Activated CD8-positive, alpha-beta T cell treated with anti-CD3 and anti-CD28 coated beads for 36 hours (primary cell): ENCODE measurements around the gene TMEM98. TPM values are rescaled to one million over a fixed set of nuclear protein-coding genes. Genes with fewer than 3 reads are reported as not detected.

Source experiments
- ATAC-seq: fragments of 200-7000 bp; cut with Tn5 transposase; one replicate; pipeline ENCODE4 v1.10.0; 2021; ENCODE audit warnings: mild to moderate bottlenecking, moderate library complexity
- CTCF ChIA-PET: fragments of 350-600 bp; sonication (Branson Sonifier 250); formaldehyde crosslinking; loops from one replicate; lab custom pipeline; 2021; ENCODE audit warnings: antibody characterized with exemption; lab: Charles Lee
- POLR2A ChIA-PET: fragments of 350-600 bp; sonication (Branson Sonifier 250); formaldehyde crosslinking; loops from one replicate; lab custom pipeline; 2021; ENCODE audit warnings: antibody characterized with exemption; lab: Charles Lee
- DNase-seq: peaks from one replicate; pipeline ENCODE4 v3.0.0-alpha.2; 2020
- H3K27ac Mint-ChIP-seq: one replicate; pipeline ENCODE4 v1.8.0; 2021; ENCODE audit warnings: mild to moderate bottlenecking, mixed read lengths
- H3K27me3 Mint-ChIP-seq: one replicate; pipeline ENCODE4 v1.8.0; 2021; ENCODE audit warnings: mixed read lengths
- H3K36me3 Mint-ChIP-seq: one replicate; pipeline ENCODE4 v1.8.0; 2021; ENCODE audit warnings: low read depth, mixed read lengths
- H3K4me1 Mint-ChIP-seq: one replicate; pipeline ENCODE4 v1.8.0; 2021; ENCODE audit warnings: low read depth, mixed read lengths
- H3K4me3 Mint-ChIP-seq: one replicate; pipeline ENCODE4 v1.8.0; 2021; ENCODE audit warnings: mild to moderate bottlenecking, moderate library complexity, mixed read lengths
- H3K9me3 Mint-ChIP-seq: one replicate; pipeline ENCODE4 v1.8.0; 2021; ENCODE audit warnings: mixed read lengths
- intact Hi-C: fragments of 100-400 bp; cut with micrococcal nuclease; formaldehyde crosslinking; loops from one replicate; pipeline ENCODE4 v1.10.0; 2022
- total RNA-seq, 2 experiments: library from RNA; stranded (reverse); gene quantifications; one replicate each; pipeline ENCODE4 v1.2.3, GENCODE V29; 2021
- TF ChIP-seq, protein P1 (sequence below): fragments of 200-600 bp; IDR thresholded peaks from one replicate; pipeline ENCODE4 v1.8.0; 2022; ENCODE audit warnings: antibody characterized with exemption, mild to moderate bottlenecking

The TMEM98 gene
- total RNA-seq, 2 experiments from 2014 or later, result not detected

DNA sequence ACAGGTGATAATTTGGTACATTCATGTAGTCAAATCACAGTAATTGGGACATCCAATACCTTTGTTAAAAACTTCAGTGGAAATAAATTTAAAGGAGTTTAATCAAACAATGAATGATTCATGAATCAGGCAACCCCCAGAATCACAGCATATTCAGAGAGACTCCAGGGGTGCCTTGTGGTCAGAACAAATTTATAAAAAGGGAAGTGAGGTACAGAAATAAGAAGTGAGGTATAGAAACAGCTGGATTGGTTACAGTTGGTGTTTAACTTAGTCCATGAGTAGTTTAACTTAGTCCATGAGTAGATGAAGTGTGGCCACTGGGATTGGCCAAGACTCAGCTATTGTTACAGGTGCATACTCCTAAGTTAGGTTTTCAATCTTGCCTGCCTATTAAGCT is 25.1 kb downstream of the TMEM98 start:
- POLR2A ChIA-PET, result no interaction called here
- TF ChIP-seq, protein P1, sequence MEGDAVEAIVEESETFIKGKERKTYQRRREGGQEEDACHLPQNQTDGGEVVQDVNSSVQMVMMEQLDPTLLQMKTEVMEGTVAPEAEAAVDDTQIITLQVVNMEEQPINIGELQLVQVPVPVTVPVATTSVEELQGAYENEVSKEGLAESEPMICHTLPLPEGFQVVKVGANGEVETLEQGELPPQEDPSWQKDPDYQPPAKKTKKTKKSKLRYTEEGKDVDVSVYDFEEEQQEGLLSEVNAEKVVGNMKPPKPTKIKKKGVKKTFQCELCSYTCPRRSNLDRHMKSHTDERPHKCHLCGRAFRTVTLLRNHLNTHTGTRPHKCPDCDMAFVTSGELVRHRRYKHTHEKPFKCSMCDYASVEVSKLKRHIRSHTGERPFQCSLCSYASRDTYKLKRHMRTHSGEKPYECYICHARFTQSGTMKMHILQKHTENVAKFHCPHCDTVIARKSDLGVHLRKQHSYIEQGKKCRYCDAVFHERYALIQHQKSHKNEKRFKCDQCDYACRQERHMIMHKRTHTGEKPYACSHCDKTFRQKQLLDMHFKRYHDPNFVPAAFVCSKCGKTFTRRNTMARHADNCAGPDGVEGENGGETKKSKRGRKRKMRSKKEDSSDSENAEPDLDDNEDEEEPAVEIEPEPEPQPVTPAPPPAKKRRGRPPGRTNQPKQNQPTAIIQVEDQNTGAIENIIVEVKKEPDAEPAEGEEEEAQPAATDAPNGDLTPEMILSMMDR, result no peak
- Mint-ChIP-seq H3K4me1 (no peaks in the 10 kb centered on the region), H3K9me3 (no peaks in the 10 kb centered on the region), H3K36me3 (no peaks in the 10 kb centered on the region), H3K4me3 (no peak overlapping the region), H3K27me3 (peaks cover 9% of the 10 kb centered on the region), H3K27ac (no peak overlapping the region)
- CTCF ChIA-PET, result interaction anchor here (1.4 kb wide), 1 partner anchor 76 kb away, joined by 3 read pairs; the partner anchor contains the start of gene MYO1D
- intact Hi-C loops, result no loop called here
- no peak for ATAC-seq
- no peak for DNase-seq

DNA sequence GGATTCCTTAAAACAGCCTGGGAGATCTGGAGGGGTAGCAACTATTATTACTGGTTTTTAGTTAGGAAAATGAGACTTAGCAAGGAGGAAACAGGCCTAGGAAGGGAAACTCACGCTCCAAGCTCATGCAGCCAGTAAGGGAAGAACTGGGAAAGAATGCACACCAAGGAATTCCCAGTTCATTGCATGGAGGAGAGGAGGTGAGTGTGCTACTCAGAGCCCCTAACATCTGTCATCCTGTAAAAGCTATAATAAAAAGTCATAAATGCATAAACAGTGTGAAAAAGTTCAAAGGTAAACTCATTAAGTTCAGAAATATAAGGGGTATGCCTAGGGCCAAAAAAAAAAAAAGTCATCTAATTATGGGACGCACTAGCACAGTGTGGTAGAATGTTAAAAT is 25.9 kb downstream of the TMEM98 start:
- no peak for DNase-seq
- no peaks in the 10 kb centered on the region for H3K4me1 Mint-ChIP-seq
- H3K36me3 Mint-ChIP-seq, result no peaks in the 10 kb centered on the region
- ATAC-seq, result no peak
- ChIA-PET POLR2A (no interaction called here), CTCF (interaction anchor here (0.8 kb wide), 1 partner anchor 8 kb away, joined by 4 read pairs; no protein-coding TSS in a partner anchor)
- H3K27ac Mint-ChIP-seq, result no peak overlapping the region
- no peak overlapping the region for H3K4me3 Mint-ChIP-seq
- TF ChIP-seq, protein P1, result no peak
- intact Hi-C loops, result no loop called here
- H3K27me3 Mint-ChIP-seq, result peaks cover 11% of the 10 kb centered on the region
- no peaks in the 10 kb centered on the region for H3K9me3 Mint-ChIP-seq

DNA sequence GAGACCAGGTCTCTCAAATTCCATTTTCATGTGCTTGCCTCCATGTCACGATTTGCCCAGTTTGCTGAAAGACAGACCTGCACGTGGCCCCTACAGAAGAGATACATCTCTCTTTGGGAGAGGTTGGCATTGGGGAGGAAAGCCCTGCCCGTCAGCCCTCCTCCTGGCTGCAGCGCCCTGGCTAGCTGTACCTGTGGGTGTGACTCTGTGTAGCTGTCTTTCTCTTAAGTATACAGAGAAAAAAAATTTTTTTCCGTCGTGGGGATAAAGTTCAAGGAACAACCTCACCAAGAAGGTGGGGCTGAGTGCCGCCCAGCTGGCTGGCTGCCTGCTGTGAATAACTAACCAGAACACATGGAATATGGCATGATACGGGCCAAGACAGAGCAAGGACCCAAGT is 26.5 kb downstream of the TMEM98 start:
- TF ChIP-seq, protein P1, result no peak
- Mint-ChIP-seq H3K27ac (no peak overlapping the region), H3K4me1 (no peaks in the 10 kb centered on the region), H3K9me3 (no peaks in the 10 kb centered on the region), H3K36me3 (no peaks in the 10 kb centered on the region), H3K4me3 (no peak overlapping the region), H3K27me3 (peaks cover 11% of the 10 kb centered on the region)
- intact Hi-C loops, result no loop called here
- CTCF ChIA-PET, result interaction anchor here (0.8 kb wide), 1 partner anchor 9 kb away, joined by 4 read pairs; no protein-coding TSS in a partner anchor
- DNase-seq (no peak), ATAC-seq (no peak)
- POLR2A ChIA-PET, result no interaction called here

DNA sequence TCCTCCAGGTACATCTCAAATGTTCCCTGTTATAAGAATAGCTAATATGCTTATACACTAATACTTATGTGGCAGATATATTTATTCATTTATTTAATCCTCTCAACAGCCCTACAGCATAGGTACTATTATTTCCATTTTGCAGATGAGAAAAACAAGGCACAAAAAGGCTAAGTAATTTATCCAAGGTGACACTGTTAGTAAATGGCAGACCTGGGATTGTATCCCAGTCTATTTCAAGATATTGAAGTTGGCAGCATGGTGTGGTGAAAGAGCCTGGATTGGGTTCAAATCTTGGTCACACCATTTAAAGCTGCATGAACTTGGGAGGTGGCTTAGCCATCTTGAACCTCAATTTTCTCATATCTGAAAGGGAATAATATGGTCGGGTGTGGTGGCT is 27.2 kb downstream of the TMEM98 start:
- intact Hi-C loops, result no loop called here
- ChIA-PET CTCF (no interaction called here), POLR2A (no interaction called here)
- DNase-seq (no peak), ATAC-seq (no peak)
- Mint-ChIP-seq H3K27ac (no peak overlapping the region), H3K27me3 (peaks cover 11% of the 10 kb centered on the region), H3K4me1 (no peaks in the 10 kb centered on the region), H3K4me3 (no peak overlapping the region), H3K9me3 (no peaks in the 10 kb centered on the region), H3K36me3 (no peaks in the 10 kb centered on the region)
- TF ChIP-seq, protein P1, result no peak

DNA sequence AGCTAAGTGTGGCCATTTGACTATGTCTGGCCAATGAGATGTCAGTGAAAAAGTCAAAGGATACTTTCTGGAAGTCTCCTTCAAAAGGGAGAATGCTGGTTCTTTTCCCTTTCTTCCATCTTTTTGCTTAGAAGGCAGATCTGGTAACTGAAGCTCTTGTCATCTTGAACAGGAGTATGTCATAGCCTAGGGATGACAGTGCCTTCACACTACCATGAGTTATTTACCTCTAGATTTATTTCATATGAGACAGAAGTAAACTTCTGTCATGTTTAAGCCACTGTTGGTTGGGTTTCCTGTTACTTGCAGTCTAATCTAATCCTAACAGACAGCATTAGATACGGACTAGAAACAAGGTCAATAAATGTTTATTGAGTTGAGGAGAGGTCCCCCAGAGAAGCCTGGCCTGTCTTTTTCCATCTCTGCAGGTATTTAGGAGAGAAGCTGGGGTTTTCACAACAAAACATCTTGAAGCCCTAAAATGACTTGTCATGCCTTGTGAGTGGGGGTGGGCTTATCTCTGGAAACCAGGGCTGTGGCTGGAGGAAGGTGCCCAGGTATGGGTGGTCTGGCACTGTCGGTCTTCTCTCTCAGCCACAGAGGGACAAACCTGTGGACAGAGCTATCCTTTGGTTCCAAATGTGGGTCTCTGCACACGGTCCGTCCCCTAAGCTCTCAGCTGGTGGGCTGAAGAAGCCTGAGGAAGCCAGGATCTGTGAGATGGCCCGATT is 28.5 kb downstream of the TMEM98 start:
- POLR2A ChIA-PET, result interaction anchor here (0.9 kb wide), 1 partner anchor 47 kb away, joined by 3 read pairs; no protein-coding TSS in a partner anchor
- Mint-ChIP-seq H3K27me3 (peaks cover 11% of the 10 kb centered on the region), H3K36me3 (no peaks in the 10 kb centered on the region), H3K9me3 (no peaks in the 10 kb centered on the region), H3K4me3 (no peak overlapping the region), H3K4me1 (no peaks in the 10 kb centered on the region), H3K27ac (no peak overlapping the region)
- DNase-seq (no peak), ATAC-seq (no peak)
- CTCF ChIA-PET, result interaction anchor here (0.8 kb wide), 1 partner anchor 173 kb away, joined by 3 read pairs; no protein-coding TSS in a partner anchor
- intact Hi-C loops, result no loop called here
- TF ChIP-seq, protein P1, result no peak
